ENCODE results near the gene MOV10L1.
A peak's percentile ranks its signal among the peaks of the same experiment; 100 is the strongest.
"Not testable (repeated sequence)": the region's sequence is repeated elsewhere in the genome, so short reads cannot be mapped to it uniquely, and the experiment has no call there.

MOV10L1 gene

DNA sequence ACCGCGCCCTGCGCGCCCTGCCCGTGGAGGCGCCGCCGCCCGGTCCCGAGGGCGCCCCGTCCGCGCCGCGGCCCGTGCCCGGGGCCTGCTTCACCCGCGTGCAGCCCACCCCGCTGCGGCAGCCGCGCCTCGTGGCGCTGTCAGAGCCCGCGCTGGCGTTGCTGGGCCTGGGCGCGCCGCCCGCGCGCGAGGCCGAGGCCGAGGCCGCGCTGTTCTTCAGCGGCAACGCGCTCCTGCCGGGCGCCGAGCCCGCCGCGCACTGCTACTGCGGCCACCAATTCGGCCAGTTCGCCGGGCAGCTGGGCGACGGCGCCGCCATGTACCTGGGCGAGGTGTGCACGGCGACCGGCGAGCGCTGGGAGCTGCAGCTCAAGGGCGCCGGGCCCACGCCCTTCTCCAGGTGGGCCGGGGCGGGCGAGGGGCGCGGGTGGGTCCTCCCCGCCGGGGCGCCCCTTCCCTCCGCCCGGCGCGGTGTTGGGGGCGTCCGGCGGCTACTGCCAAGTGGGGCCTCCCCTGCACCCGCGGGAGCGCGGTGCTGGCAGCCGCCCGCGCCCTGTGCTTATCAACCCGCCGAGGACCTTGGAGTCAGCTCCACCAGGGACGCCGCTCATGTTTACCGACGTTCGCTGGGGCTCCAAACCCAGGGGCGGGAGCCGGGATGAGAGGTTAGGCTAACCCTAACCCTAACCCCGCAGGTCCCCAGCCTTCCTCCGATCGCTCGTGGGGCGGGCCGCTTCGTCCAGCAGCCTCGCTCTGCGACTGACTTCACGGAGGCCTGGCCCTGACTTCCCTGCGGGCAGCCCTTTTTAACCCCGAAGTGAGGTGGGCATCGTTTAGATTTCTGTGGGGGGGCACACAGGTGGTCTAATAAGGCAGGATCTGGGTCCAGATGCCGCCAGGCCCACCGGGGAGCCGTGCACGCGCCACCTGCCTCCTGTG is 111.7 kb downstream of the MOV10L1 start:
- peak in 4 of 51 donors; percentile 29 to 54 (median 47) for DNase-seq

DNA sequence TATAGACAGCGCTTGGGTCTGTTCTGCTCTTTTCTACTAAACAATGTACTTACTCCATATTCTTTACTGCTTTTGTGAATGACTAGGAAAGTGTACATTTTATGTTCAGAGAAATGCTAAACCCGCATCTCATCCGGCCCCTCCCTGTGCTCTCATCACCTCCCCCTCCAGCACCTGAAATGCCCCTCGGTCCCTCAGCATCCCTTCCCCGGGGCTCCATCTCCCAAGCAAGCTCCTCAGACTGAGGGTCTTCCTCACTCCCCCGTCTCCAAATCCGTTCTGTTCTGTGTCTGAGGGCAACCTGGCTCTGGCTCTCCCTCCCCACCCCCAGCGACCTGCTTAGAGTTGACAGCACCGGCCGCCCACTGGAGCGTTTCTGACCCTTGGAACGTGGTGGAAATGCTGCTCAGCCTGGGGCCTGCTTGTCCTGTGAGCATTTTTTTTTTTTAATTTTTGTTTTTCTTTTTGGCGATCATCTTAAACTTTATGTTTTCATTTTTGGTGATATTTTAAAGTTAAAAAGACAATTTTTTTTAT is 112.4 kb downstream of the MOV10L1 start:
- DNase-seq = no peak

- no peak for DNase-seq
Observed at GRCh38 chr22:50203288-50203687, 113.5 kb downstream of the MOV10L1 start.

- DNase-seq = no peak
Observed at GRCh38 chr22:50204571-50204970, 114.8 kb downstream of the MOV10L1 start.

DNA sequence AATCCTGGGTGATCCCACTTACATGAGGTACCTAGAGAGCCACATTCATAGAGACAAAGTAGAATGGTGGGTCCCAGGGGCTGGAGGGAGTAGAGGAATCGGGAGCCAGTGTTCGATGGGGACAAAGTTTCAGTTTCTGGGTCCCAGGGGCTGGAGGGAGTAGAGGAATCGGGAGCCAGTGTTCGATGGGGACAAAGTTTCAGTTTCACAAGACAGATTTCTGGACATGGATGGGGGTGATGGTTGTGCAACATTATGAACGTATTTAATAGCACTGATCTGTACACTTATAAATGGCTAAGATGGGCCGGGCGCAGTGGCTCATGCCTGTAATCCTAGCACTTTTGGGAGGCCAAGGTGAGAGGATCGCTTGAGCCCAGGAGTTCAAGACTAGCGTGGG is 115.2 kb downstream of the MOV10L1 start:
- not testable (repeated sequence) for DNase-seq

GRCh38 chr22:50205781-50206569 is 116.2 kb downstream of the MOV10L1 start:
- DNase-seq = no peak

DNA sequence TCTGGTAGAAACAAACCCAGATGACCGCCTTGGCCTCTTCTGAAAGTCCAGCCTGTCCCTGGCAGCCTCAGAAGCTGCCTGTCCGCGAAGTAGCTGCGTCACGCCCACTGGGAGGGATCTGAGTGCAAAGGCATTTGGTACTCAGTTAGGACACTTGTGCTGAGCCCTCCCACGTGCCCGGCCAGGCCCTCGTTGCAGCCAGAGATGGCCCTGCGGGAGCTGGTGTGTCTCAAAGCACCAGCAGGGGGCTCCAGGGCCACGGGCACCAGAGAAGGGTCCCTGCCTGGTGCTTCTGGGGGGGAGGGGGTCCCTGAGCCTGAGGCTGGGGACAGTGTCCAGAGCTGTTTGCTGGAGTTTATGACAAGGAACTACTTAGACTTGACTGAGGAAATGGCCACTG is 116.8 kb downstream of the MOV10L1 start:
- DNase-seq = peak in 5 of 51 donors; percentile 27 to 71 (median 36)

DNA sequence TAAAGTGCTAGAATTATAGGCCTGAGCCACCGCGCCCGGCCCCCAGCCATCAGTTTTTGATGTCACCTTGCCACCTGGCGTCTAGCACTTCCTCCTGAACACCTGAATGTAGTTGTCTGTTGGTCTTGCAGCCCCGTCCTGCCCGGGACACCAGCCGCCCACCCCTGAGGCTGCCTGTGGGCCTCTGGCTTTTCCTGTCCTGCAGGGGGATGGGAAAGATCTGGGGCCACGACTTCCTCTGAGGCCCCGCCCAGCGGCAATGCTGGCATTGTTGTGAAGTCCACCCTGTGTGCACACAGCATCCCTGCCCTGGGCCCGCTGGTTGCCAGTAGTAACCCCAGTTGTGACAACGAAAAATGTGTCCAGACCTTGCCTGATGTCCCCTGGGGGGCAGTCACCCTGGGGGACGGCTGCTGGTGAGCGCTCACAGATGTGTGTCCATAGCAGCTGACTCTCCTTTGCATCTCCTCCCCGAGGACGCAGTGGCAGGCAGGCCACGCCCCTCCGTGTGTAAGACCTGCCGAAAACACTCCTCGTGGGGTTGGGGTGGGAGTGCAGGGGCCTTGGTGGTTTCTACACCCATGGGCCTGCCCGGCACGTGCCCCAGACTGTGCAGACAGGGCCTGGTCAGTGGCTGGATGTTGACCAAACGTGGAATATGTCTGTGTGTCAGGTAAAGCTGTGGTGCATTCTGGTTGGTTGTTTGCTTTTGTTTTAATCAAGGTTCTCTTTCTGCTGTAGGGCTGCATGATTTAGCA is 117.8 kb downstream of the MOV10L1 start:
- no peak for DNase-seq

DNA sequence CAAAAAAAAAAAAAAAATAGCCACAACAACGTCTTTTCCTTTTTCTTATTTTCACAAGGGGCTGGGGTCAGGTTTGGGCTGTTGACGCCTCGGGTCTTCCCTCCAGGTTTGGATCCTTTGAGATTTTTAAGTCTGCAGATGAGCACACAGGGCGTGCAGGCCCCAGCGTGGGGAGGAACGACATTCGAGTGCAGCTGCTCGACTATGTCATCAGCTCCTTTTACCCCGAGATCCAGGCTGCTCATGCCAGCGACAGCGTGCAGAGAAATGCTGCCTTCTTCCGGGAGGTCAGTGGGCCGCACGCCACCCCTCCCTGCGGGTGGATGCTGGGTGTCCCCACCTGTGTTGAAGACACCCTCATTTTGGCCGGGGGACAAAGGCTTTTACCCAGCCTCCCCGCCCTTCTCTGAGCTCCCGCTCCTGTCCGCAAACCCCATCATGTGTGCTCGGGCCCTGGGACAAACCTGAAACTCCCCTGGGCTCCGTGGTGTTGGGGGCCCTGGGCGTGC is 118.7 kb downstream of the MOV10L1 start:
- no peak for DNase-seq

DNA sequence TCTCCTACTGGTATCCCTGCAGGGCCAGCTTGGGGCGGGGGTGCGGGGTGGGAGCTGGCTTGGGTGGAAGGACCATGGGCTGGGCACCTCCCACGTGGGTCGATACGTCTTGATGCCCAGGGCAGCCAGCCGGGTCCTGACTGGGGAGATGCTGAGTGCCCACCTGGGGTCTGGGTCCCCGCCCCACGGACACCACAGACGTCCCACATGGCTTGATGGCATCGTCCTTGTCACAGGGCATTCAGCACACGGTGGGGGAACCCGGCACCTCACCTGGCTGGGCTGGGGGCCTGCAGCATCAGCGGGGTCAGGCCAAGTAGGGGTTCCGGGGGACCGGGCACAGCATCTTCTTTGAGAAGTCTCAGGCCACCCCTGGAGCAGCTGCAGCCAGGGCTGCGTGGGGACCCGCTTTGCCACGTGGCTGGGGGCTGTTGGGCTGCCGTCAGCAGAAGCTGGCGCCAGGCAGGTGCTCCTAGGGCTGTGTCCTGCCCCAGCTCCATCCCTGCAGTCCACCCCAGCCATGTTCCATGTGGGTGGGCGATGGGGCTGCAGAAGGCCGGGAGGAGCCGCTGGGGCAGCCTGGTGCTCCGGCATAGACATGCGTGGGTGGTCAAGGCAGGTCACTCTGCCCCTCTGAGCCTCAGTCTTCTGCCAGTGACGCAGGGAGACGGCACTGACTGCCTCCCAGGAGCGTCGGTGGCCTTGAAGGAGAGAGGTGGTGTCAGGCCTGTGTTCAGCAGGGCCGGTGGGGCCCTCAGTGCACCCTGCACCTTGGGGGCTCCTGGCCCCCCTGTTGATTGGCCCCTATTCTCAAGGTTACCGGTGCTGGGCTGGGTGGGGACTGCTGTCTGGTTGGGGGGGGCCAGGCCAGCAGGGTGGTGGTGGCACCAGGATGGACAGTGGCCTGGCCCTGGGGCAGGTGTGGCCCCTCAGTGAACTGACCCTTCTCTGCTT is 119.4 kb downstream of the MOV10L1 start:
- DNase-seq = no peak

GRCh38 chr22:50209893-50210292 is 120.1 kb downstream of the MOV10L1 start:
- DNase-seq = peak in 19 of 51 donors; percentile 9 to 67 (median 36)

DNA sequence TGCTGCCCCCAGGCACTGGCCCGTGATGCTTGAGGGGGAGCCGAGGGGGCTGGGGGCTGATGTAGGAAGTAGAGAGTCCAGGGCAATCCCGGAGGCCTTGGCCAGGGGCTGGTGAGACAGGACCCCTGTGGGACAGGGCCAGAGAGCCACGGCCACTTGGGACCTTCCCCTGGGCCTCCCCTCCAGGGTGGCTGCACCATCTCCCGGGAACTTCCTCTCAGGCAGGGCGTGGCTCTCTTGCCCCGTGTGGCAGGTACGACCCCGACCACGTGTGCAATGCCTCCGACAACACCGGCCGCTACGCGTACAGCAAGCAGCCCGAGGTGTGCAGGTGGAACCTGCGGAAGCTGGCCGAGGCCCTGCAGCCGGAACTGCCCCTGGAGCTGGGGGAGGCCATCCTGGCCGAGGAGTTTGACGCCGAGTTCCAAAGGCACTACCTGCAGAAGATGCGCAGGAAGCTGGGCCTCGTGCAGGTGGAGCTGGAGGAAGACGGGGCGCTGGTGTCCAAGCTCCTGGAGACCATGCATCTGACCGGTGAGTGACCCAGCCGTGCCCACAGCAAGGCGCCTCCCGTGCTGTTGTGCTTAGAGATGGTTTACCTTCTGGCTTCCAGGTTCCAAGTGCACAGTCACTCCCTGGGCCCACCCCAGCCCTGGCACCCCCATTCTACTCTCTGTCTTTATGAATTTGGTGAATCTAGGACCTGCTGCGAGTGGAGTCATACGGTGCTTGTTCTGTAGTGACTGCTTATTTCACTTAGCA is 120.8 kb downstream of the MOV10L1 start:
- no peak for DNase-seq

DNA sequence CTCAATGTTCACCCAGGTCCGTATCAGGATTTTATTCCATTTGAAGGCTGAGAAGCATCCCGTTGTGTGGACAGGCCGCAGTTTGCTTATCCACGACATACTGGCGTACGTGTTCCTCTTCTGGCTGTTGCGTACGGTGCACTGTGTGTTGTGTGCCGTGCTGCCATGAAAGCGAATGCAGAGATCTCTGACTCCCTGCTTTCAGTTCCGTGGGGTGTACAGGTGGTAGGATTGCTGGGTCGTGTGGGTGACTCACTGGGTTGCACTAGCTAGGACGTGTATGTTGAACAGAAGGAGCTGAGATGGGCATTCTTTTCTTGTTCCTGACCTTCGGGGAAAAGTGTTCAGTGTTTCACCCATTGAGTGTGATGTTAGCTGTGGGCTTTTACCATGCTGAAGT is 121.3 kb downstream of the MOV10L1 start:
- DNase-seq = no peak

Measured in hypothalamus (tissue), 51 donors.